DMS53 treated with DMSO at 0.1 percent for 48 hours (cell line): ENCODE results near the gene DCANP1.

ENCODE experiments used
- DNase-seq: peaks from one replicate; lab custom pipeline; 2025; ENCODE audit not compliant: unreplicated experiment; lab: John Stamatoyannopoulos, UW

The DCANP1 gene

DNA sequence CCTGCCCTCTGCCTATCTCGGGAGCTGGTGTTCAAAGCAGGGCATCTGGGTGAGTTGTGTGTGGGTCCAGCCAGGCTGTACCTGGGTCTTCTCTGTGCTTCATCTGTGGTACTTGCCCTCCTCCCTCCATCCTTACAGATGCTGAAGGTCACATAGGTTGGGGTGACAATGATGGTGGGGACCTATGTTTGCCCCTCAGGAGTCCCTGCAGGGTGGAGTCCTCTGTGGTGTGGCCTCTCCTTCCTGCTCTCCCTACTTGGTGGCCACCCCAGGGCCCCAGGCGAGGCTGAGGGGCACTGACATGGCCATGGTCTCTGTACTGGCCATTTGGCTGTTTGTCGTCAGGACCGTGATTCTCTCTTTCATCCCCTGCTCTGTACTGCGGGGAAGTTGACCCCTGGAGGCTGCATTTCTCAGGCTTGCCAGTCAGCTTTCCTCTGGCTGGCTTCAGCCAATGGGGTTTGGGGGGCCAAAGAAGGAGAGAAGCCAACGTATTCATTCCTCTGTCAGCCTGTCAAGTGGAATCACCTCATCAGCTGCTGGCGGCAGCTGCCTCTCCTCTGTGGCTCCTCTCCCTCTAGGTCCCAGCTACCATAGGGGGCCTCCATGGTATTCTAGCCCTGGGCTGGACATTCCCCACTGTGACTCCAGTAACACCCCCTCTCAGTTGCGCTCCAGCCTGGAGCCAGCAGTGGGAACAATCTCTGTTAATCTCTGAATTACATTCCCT is 4.6 kb downstream of the DCANP1 start:
- DNase-seq, result no peak

DNA sequence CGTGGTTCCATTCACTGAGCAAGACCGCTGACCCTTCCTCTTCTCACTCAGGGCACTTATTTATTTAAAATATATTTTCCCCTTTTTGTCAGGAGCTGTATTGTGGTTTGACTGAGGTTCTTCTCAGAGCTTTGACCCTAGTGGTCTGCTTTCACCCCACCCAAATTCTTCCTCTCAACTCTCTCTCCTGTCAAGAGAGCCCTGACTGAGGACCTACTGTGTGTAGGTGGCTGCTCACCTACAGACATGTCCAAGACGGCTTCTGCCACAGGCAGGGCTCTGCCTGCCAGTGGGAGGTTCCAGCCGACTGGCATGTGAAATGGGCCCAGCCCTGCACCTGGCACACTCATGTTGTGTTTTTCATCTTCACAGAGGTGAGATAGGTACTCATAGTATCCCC is 5.2 kb downstream of the DCANP1 start:
- no peak for DNase-seq

DNA sequence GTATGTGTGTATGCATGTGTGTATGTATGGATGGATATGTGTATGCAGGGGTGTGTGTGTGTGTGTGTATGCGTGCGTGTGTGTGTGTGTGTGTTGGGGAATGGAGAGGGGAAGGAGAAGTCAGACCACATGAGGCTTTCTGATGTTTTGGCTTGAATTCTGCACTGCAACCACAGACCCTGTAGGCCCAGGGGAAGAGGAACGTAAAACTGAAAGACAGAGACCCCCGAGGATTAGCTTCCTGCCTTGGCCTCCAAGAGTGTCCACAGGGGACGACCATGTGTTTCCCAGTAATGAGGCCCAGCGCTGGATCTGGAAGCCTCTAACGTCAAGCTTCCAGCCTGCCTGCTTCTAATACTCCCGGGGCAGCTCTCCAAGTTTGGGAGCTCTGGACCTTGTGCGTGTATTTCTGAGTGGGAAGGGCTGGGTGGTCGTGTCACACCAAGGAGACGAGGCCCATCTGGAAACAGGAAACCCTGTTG is 5.8 kb downstream of the DCANP1 start:
- DNase-seq, result no peak

DNA sequence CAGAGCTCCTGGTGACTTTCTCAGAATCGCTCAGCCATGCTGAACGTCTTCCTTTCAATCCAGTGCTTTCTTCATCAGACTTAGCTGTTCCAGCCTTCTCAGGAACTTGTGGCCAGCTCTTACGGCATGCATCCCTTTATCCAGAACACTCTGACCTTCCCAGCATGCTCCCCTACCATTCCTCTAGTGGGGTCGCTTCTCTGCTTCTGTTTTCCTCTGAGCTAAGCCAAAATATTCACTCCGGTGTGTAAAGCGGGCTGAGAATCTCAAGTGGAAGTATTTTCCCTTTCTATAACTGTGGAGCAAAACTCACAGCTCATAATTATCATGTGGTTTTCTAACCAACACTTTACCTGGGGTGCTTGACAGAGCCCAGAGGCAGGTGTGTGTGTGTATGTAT is 6.2 kb downstream of the DCANP1 start:
- DNase-seq, result no peak

DNA sequence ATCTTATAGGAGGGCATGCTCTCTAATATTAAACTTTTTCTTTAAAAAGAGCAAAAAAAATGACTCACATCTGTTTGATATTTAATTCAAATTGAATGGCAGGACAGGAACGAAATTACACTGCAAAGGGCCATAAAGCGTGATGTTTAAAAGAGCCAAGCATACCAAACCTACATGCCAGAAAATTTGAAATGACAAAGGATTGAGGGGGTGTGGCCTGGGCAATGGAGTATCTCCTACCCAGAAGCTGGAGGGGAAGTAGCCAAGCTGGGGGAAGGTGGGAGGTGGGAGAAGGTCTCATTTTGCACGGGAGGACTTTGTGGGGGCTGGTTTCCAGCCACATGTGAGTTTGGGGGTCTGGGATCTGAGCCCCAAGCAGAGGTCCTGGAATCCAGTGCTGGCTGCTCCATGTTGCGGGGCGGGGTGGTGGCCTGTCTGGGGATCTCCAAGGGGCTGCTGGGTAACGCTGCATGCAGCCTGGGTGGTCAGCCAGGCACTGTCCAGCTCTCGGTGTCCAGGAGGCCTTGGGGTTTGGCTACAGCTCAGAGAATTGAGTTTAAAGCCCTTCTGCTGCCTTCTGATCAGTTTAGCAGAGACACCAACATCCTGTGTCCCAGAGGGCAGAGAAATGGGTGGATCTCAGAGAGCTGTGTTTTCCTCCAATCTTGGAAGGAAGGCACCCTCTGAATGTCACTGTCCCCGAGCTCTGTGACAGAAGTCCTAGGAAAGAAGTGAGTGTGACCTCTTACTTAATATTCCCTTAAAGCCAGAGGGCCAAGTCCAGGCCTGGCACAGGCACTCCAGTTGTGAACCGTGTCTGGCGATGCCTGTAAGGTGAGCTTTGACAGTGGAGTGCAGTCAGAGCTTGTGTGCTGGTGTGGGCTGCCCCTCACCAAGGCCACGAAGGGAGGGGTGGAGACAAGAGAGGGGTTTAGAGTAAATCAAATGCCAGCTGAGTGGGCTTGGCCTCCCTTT is 7.6 kb downstream of the DCANP1 start:
- DNase-seq, result no peak

DNA sequence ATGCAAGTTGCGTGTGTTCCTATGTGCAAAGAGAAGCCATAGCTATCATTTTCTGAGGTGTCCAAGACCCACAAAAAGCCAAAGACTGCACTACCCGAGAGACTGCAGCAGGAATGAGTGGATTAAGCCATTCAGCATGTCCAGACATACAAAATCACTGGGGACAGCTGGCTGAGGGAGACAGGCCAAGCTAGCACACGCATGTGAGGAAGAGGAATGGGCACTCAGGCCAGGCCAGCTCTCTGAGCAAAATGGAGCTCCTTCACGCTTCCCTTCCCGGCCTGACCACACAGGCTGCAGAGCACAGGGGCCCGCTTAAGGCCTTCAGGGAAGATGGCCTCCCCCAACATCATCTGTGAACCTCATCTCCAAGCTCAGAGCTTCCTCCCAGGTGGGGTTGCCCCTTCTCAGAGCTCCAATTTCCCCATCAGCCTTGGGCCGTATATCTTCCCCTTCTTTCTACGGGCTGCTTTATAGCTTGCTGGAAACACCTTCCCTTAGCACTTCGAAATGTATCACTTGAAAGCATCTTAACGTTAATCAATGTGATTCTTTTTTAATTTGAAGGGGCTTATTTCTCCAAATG is 8.4 kb downstream of the DCANP1 start:
- DNase-seq, result no peak

DNA sequence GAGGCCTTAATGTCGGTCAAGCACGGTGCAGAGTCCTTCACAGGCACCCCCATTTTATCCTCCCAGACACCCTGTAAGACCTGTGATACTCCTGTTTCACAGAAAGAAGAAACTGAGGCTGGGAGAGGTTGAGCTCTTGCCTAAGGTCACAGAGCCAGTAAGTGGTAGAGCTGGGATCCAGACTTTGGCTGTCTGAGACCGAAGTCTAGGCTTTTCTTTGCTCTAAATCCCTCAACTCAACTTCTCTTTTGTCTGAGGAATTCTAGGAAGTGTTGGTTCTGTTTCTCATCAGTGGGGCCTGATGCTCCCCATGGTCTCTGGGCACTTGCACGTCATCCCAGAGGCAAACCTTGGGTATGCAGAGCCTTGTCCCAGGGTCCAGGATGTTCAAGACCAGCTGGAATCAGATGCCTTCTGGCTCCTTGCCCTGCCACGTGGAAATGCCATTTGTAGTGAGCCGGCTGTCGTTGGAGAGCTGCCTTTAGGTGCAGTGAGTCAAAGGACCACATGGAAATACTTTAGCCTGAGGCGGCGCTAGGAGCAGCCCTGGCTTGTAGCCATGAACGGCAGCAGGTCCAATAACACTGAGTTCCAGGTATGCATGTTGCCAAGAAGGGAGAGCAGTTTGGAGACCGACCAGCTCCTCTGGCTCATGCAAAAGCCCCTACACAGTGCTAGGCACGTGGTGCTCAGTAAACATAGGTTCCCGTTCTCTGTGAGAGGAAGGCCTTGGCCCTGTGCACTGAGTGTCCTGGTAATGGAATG is 9.2 kb downstream of the DCANP1 start:
- no peak for DNase-seq

DNA sequence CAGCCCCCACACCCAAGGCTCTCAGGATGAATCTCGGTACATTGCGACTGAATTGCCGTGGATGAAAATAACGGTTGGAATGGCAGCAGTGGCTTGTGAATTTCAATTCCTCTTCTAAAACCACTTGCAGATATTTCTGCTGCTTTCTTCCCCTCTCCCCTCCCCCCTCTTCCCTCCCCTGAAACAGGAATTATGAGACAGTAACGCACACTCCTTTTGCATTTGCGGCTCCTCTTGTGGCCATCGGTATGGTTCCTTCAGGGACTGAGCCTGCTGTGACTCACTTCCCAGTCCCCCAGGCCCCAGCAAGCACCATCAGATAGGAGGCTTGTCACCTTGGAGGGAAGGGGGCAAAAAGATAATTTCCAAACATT is 9.7 kb downstream of the DCANP1 start:
- DNase-seq, result no peak

DNA sequence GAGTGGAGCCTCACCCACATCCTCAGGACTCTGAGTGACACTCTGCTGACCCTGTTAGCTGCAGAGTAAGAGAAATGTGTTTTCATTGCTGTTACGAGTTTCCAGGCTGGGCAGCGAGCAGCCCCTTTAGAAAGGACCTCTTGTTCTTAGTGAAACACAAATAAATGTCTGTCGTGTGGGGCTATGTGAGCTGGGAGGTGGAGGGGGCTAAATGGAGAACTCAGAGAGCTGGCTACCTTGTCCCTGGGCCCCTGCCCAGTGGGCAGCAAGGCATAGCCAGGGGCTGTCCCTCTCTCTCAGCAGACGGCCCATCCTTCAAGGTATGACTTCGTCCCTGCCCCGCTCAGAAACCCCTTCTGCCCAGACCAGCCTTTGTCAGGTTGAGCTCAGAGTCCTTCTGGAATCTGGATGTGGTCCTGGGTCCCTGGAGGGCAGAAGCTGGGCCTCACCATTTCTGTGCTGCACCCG is 10.2 kb downstream of the DCANP1 start:
- no peak for DNase-seq

DNA sequence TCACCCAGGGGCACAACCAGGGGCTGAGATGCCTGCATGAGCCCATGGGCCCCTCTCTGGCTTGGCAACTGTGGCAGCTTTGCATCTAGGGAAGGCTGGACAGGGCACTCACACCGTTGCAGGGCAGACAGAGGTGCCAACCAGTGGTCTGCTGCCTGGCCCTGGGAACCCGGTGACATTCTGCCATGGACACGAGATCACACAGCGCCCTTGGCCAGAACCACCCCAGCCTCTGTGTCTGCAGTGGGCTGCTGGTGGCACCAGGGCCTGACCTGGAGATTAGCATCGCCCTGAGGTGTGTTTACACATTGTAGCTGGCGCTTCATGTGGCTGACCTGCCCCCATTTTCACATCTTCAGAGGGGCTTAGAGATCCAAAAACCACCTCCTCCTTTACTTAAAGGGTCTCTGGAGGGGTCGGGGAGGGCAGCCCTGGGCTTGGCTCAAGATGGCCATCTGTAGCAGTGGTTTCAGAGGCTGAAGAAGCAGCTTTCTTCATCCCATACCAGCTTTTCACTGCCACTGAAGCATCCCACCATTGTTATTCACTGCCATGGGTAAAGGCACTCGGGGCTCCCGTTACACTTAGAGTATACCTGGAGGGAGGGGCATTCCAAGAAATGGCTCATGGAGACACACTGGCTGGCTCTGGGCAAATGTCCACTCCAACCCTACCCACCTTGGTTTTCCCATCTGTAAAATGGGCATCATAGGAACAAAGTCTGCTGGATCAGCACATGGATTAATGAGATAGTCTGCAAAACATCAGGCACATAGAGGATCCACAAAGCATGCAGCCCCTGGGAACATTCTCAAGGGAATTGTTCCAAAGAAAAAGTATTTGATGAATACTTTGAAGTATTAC is 11.4 kb downstream of the DCANP1 start:
- no peak for DNase-seq

DNA sequence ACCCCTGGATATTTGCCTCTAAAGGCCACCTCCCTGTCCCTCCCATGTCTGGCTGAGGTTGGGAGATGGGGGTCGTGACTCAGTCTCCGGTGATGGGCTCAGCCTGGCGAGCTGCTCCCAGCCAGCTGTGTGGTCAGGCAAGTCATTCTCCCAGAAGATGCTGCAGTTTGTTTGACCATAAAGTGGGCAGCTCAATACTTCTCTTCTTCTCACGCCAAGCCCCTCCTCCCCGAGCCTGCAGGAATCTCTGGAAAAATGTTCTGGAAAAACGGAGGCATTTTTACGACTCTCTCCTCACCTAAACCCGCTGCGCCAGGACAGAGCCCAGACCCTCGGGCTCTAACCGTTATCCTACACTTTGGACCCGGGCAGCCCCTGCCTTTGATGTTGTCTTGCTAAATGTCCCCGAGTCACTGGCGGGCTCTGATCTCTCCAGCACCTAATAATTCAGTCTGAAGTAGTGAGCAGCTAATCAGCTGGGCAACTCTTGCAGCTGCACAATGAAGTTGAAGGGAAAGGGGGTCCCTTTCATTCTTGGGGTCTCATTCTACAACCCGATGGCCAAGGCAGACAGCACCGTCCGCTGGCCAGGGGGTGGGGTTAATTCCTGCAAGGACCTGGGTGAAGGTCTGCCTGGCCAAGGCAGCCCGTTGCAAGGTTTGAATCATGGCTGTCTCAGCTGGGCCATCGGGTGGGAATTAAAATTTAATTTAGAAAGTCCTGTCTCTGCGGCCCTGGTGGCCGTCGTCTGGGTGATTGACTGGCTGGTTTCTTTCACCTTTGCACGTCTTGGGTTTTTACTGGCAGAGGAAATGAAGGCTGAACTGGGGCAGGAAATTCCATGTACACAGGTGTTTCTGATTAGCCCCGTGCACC is 12.3 kb downstream of the DCANP1 start:
- no peak for DNase-seq

DNA sequence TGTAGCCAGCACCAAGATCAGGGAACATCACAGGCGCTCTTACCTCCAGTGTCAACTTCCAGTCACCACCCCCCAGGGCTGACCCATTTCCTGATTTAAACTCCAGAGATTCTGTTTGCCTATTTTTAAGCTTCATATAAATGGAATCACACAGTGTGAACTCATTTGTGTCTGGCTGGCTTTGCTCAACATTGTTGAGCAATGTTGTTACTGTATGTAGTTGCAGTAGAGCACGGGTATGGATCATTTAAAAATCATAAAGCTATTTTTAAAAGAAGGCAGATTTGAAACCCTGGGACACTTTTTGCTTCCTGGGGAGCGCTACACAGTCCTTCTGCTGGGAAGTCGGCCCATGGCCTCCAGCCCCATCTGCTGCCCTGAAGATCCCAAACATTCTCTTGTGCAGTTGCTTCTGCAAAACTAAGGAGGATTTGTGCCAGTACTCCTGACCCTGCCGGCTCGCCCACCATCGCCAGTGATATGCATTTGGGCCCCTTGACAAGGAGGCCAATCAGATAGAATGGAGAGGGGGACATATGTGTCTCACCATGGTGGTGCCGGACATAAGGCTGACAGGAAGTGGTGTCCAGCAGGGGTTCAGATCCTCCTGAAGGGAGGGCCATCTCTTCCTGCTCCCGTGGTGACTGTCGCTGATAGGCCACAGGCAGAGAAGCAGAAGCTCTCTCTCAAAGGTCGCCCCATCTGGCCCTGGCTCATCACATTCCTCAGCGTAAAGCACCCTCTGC is 13.3 kb downstream of the DCANP1 start:
- no peak for DNase-seq

DNA sequence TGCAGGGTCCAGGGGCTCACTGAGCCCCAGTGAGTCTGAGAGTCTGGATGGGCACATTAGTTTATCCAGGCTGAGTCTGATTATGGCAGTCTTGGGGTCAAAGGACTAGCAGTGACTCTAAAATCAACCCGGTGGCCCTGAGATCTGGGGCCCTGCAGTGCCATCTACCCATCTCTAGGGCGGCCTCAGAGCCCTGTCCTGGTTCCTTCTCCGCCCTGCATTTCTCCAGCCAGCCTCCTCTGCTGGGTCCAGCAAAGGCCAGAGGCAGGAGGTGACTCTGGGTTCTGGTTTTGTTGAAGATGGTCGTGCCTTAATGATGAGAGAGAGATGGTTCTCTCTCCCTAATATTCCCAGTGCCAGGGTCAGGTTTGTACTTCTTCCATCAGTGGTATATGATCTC is 15.0 kb downstream of the DCANP1 start:
- no peak for DNase-seq

DNA sequence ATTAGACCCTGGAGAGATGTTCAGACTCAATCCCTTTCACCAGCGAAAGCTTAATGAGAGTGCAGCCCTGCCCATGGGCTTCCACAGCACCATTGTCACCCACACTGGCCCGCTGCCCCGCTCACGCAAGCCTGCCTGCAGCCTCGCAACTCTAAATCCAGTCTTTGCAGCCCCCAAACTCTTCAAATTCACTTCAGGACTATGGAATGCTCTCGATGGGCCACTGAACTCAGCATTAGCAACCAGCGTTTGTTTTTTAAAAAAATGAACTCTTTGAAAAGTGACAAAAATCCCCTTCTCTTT is 17.1 kb downstream of the DCANP1 start:
- no peak for DNase-seq

DNA sequence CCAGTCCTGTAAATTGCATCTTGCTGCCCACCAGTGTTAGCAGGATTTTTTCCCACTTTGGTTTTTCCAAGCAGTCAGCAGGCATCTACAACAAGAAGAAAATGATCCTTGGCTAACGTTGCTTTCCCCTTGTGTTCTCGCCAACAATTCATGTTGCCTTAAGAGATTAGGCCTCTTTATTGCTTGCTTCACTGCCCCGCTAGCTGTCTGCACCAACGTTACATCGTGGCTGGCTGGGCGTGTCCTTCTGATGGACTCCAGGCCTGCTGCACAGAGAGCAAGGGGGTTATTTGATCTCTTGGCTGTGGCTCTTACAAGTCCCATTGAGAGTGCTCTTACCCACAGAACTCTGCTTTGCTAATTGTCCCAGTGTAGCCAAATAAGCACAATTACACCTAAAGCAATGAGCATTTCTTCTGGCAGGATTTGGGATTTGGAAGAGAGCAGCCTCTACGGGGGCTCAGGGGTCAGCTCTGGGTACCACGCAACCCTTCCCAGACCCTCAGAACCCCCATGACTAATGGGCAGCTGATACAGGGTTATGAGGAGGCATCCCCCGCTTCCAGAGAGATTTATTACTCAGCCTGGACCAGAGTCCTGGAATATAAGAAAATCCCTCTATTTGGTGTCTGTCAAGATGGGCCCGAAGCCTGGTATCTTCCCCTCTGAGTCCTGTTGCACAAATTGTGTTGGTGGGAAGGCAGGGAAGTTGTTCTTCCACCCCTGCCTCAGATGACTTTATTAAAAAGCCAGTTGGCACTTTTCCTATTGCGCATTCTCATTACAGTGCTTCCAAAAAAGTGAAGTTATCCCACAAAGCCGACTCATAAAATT is 17.6 kb downstream of the DCANP1 start:
- no peak for DNase-seq

DNA sequence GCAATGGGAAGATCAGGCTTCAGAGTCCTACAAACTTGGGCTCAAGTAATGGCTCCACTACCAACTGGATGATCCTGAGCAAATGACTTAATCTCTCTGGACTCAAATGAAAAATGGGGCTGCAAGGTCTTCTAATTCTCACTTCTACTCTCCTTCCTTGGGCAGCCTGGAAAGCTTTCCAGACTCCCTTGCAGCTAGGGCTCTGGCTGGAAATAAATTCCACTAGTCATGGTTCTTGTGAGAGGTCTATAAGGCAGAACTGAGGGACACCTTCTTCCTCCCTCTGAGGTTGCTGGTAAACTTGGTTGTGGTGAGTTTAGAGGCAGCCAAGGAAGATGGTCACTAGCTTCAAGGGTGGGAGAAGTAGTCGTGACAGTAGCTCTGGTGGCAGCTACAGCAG is 18.6 kb downstream of the DCANP1 start:
- DNase-seq, result no peak
